ENCODE data around the gene ZNF296.

ZNF296 gene

DNA sequence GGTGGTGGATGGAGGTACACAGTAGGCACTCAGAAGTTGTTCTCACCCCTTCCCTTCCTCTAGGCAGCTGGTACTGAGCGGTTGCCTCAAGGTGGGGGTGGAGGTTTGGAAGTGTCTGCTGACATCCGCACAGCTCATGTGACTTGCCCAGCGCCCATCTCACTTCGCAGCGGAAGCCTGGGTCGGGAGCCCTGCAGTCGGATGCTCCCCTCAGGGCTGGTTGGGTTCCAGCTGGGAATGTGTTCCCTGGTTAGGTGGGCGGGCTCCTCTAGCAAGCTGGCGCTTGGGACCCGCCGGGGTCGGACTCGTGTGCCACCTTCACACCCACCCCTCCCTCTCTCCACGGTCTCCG is 26.9 kb upstream of the ZNF296 start:
- DNase-seq (ENCODE audit: low read depth in 3 of 3) = no peak

DNA sequence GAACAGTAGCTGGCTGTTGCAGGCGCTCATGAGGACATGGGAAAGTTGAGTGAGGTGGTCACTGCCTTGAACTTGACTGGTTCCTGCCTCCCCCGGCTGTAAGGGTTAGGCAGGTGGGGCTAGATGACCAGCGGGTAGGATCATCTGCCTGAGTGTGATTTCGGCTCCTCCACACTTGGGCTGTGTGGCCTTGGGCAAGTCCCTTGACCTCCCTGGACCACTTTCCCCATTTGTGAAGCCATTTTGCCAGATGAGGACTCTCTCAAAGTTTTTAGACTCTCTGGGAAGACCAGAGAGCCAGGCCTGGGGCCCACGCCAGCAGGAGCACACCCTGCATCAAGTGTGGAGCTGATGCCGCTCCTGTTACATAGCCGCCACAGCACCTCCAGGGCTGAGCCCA is 26.2 kb upstream of the ZNF296 start:
- no peak for DNase-seq (ENCODE audit: low read depth in 3 of 3)

DNA sequence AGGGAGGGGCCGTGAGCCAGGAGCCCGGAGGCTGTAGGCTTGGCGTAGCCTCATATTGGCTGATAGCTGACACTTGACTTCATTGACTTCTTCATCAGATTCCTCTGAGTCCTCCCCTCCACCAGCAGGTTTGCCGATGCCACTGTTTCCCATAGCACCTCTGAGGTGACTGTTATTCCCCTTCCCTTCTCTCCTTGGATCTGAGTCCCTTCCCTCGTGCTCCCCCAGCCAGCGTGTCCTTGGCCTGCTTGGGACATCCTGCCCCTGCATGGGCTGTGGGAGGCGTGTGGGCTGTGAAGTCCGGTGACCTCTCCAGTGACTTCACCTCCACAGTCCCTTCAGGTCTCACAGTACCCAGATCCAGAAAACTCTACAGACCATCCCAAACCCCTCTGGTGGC is 25.5 kb upstream of the ZNF296 start:
- DNase-seq (ENCODE audit: low read depth in 3 of 3) = no peak

DNA sequence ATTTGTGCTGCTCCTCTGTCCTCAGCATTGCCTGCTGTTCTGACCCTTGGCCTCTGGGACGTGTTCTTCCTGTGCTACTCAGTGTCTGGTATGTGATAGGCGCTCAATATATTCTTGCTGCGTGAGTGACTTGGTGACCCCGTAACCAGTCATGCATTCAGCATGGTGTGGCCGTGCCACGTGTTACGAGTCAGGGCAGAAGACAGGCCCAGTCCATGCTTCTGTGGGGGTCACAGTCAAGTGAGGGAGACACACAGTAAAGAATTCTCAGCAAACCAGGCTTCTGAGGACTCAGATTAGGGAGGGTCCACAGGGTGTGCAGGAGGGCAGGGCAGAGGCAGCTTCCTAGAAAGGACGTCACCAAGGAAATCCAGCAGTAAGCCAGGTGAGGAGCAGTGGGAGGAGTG is 24.6 kb upstream of the ZNF296 start:
- DNase-seq (ENCODE audit: low read depth in 3 of 3) = no peak

DNA sequence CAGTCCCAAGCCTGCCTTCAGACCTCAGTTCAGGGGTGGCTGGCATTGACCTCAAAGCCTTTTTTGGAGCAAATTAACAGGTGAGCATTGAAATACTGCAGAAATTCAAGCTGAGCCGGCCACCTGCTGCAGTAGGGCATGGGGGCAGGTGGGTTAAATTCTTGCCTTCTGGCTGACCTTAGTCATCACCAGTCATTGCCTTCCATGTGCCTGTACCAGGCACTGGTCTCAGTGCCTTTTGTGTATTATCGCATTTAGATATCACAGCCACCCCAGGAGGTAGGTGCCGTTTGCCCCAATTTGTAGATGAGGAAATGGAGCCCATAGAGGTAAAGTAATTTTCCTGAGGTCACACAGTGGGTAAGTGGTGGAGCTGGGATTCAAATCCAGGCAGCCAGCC is 23.9 kb upstream of the ZNF296 start:
- no peak for DNase-seq (ENCODE audit: low read depth in 3 of 3)

DNA sequence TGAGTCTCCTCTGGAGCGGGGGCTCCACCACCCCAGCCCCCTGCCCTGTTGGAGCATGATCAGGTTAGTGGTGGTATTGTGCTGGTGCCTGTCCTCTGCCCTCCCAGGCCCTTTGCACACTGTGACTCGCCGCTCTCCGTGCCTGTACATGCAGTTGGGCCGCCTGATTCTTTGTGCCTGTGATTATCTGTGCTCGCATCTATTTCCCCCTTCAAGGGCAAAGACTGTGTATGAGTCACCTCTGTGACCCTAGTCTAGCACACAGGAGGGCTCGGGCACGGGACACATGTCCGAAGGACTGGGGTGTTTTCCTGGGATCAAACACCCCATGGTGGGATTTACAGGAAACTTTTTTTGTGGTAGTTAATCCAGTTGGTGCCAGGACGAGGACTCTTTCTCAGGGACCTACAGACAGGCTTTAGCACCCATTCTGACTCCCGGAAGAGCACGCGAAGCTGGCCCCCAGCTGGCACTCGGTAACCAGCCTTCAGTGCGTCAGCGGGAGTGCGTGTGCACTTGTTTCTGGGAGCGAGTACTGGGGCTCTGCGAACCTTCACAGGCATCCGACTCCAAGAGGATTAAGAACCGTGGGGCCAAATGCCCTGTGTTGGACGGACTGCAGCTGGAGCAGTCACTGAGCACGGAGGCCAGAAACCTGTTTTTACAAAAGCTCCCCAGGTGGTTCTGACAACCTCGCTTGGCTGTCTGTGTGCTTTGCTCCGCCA is 23.4 kb upstream of the ZNF296 start:
- DNase-seq (ENCODE audit: low read depth in 3 of 3) = no peak

DNA sequence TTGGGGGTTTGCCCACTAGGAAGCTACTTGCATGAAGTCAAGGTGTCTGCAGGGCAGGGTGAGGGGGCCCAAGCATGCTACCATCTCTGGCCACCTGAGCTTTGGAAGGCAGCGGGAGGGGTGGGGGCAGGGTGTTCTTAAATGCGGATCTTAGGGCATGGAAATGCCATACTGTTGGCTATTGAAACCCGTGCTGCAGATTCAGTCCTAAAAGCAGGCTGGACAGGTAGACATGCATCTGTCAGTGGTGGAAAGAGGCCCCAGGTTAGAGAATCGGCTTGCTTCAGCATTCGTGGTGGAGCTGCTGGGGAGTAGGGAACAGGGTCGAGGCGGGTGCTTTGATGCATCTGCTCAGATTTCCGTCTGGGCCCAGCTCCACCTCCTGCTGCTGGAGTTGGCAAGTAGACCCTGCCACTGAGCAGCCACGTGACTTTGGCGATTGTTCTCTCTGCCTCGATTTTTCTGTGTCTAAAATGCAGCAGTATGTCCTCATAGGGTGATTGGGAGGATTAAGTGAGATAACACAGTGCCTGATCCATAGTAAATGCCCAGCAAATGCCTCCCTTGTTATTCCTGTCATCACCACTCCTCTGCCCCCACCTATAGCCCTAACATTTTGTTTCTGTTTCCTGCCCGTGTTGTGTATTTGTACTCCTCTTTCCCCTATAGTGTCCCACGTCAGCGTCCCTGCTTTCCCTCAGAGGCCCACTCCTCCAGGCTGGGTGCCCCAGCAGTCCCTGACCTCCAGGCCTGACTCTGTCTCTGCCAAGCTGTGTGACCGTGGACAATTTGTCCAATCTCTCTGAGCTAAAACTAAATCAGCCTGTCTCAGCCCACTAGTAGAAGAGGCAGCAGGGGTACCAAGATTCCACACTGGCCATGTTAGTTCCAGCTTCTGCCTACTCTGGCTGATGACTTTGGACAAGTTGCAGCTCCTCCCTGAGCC is 22.5 kb upstream of the ZNF296 start:
- DNase-seq (ENCODE audit: low read depth in 3 of 3) = no peak

DNA sequence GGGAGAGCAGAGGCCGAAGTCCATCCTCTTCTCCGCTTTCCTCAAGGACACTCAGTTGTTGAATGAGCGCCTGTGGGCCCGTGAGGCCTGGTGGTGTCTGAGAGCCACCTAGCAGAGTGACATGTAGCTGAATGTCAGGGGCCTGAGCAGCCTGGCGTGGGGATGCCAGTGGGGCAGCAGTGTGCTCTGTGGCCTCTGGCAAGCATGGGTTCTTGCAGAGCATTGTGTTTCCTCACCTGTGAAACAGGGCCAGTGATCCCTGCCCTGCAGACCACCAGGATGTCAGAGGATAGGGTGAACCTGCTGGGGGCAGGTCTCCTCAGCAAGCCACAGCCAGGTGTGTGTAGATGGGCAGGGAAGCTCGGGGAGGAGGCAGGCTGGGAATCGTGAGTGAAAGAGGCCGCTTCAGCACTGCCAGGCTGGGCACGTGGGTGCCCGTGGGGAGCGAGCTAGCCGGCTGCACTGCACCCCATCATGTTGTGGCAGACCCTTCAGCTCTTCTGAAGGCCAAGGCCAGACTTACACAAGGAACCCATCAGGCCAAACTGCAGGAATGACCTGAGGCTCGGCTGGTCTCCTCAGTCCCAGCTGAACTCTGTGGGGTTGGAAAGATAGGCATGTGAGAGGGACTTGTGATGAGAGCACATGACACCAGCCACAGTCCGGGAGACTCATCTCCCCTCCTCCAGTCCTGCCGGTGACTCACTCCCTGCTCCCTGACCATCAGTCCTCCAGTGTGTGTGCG is 21.7 kb upstream of the ZNF296 start:
- DNase-seq (ENCODE audit: low read depth in 3 of 3) = no peak

DNA sequence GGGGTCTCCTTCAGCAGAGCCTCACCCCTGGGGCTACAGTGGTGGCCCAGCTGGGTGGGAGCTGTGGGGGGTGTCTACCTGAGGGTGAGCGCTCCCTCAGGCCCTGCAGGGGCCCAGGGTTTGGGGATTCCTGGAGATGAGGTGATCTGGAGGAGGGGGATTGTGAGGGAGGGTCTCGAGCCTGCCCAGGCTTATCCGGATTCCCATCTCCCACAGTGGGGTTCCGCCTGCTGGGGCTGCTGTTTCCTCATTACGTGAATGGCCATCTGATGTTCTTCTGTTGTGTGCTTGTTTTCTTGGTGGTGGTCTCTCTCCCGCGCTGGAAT is 21.1 kb upstream of the ZNF296 start:
- no peak for DNase-seq (ENCODE audit: low read depth in 3 of 3)

DNA sequence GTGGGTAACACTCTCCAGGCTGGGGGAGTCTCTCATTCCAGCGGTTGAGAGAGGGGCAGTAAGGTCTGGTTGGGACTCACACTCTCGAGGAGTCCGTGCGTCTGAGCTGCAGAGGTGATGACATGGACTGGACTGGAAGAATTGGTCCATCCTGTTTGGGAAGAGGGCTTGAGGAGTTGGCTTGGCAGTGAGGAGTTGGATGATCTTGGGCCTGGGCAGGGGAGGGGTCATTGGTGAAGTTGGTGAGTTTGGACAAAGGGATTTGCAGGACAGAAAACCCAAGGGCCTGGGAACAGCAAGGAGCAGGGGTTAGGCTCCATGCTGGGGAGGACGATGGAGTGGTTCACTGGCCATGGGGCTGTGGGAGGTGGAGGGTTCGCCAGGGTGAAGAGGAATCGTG is 20.4 kb upstream of the ZNF296 start:
- no peak for DNase-seq (ENCODE audit: low read depth in 3 of 3)

DNA sequence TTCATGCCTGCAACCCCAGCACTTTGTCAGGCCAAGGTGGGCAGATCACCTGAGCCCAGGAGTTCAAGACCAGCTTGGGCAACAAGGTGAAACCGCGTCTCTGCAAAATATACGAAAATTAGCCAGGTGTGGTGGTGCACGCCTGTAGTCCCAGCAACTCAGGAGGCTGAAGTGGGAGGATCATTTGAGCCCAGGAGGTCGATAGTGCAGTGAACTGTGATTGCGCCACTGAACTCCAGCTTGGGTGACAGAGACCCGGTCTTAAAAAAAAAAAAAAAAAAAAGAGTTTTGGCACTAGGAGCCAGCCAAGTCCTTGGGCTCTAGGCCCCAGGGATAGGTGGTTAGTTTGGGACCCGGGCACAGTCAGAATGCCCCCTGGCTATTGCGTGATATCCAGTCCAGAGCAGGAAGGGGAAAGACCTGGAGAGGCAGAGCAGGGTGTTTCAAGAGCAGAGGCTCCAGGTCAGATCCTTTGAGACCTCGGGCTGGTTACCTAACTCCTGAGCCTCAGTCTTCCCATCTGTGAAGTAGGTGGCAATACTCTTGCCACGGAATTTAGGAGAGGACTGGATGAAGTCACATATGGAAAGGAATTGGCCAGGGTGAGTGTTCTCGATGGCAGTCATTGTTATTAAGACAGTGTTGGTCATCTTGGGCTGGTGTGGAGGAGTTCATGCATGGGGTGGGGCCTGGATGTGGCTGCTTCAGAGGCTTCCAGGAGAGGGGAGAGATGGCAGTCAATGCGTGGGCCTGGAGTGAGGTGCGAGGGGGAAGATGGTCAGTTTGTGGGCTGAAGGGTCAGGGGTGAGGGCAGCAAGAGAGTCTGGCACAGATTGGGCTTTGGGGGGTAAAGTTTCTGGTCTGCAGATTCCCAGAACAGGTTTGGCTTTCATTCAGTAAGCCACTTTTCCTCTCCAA is 19.5 kb upstream of the ZNF296 start:
- no peak for DNase-seq (ENCODE audit: low read depth in 3 of 3)

DNA sequence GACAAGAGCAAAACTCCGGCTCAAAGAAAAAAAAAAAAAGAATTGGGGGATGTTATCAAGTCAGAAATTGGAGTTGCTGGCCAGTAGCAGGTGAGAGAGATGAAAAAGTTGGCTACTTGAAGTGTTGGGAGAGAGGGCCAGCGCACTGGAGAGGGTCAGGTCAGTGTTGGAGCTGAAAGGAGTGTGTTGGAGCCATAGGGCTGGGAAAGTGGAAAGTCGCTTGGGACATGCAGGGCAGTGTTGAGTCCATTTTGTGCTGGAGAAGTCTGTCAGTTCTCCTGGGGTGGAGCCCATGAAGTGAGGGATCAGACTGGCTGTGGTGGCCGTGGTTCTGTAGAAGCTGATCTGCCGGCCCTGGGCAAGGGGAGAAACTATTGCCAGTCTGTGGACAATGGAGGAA is 18.4 kb upstream of the ZNF296 start:
- no peak for DNase-seq (ENCODE audit: low read depth in 3 of 3)

DNA sequence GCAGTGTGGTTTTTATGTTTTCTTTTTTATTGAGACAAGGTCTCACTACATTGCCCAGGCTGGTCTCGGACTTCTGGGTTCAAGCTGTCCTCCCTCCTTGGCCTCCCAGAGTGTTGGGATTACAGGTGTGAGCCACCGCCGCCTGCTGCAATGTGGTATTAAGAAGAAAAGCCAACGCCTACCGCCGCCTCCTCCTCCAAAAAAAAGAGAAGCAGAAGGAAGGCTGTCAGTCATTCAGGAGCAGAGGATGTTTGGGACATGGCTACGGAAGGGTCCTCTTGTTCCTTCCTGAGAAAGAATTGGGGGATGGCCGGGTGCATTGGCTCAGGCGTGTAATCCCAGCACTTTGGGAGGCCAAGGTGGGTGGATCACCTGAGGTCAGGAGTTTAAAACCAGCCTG is 17.9 kb upstream of the ZNF296 start:
- no peak for DNase-seq (ENCODE audit: low read depth in 3 of 3)

DNA sequence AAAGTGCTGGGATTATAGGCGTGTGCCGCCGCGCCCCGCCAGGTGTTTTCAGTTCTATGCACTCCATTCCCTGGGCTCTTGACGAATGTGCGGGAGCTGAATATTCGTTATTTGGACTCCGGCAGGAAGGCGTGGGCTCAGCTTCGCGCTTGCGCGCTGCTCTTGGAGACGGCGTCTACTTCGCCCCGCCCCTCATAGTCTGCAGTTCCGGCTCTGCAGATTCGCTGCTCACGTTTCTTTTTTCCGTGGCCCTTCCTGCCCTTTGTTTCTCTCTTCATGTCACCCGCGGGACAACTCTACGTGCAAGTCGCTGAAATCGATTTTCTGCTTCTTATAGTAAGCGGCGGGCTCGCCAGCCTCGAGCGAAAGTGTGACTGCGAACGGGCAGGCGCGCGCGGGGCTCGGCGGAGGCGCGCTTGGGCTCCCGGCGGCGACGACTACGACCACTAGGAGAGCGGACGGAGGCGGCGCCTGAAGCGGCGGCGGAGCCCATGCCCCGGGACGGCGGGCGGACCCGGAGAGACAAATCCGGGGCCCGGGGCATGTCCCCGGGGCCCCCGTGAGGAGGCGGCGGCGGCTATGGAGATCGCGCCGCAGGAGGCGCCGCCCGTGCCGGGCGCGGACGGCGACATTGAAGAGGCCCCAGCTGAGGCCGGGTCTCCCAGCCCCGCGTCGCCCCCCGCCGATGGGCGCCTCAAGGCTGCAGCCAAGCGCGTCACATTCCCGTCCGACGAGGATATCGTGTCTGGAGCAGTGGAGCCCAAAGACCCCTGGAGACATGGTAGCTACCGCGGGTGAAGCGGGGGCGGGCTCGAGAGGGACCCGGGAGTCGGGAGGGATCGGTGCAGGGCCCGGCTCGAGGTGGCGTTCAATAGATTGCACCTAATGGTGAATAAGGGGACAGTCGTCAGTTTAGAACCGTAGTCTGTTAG is 16.7 kb upstream of the ZNF296 start, which contains the start of gene PPP1R37:
Gene PPP1R37, plus strand, starts transcription at position 433 of the 932 bp plus-strand sequence. Its CDS starts 147 bp downstream, at position 580.
- DNase-seq (ENCODE audit: low read depth in 3 of 3) = peak; percentile 80 to 83 (median 83)

DNA sequence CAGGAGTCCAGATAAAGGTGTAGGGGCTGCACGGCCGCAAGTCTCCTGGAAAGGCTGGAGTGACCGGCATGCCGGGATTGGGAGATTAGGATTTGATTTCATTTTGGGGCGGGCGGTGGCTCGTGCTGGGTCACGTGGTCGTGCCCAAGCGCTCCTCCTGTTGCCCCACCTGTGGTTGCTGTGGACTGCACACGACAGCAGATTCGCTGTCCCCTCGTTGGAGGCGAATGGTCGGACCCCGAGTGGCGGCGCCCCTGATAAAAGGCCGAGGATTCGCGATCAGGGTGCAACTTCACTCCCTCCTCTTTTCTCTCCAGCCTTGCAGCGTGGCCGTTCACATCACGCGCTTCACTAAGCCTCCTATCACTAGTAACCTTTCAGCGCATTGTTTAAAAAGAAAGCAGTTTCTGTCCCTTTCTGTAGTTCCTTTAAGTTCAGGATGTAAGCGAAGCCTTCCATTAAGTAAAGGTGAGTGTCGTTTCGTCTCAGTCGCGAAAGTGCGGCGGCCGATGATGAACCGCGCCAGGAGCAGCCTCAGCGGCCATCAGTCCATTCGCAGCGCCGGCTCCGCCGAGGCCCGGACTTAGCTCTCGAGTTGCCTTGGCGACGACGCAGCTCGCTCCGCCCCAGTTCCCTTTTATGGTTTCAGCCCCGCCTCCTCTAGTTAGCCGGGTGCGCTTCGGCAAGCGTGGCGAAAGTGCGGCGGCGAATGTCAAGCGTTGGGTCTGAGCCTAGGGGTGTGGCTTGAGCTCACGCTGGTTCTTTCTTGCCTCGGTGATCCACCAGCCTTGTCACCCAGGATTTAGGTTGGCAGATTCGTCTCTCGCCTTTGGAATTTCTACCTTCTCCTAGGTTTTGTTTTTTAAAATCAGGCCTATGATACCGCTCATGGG is 15.0 kb upstream of the ZNF296 start:
- DNase-seq (ENCODE audit: low read depth in 3 of 3) = peak; percentile 87 to 94 (median 94)

DNA sequence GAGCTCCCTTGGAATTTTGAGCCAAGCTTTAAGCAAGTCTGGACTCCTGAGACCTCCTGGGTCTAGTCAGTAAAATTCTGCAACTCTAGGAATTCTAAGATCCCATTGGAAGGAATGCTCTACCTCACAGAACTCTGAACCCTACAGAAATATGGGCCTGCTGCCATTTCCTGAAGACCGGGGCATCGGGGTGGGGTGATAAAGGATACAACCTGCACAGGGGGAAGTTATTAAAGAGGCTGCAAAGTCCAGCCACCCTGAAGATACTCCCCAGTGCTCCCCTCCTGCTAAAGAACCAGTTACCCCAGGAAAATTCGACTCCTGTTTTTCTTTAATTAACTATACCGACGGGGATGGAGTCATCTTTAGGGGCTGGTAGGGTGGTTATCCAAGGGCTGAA is 14.3 kb upstream of the ZNF296 start:
- no peak for DNase-seq (ENCODE audit: low read depth in 3 of 3)

DNA sequence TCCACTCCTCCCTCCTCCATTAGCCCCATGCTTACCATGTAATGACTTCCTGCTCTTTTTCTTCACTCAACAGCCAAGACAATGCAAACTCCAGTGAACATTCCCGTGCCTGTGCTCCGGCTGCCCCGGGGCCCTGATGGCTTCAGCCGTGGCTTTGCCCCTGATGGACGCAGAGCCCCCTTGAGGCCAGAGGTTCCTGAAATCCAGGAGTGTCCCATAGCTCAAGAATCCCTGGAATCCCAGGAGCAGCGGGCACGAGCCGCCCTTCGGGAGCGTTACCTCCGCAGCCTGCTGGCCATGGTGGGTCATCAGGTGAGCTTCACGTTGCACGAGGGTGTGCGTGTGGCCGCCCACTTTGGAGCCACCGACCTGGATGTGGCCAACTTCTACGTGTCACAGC is 13.8 kb upstream of the ZNF296 start:
- no peak for DNase-seq (ENCODE audit: low read depth in 3 of 3)

DNA sequence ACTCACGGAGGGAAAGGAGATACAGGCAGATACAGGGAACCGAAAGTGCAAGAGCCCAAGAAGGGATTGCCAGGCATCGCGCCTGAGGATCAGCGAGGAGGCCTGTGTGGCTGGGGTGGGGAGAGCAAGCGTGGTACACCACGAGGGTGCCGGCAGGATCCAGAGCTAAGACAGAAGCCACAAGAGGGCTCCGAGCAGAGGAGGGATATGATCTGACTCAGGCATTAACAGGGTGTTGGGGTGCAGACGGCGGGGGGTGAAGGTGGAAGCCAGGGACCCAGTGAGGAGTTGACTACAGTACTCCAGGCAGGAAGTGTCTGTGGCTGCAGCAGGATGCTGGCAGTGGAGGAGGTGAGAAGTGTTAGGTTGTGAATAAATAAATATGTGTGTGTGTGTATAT is 11.3 kb upstream of the ZNF296 start:
- no peak for DNase-seq (ENCODE audit: low read depth in 3 of 3)

DNA sequence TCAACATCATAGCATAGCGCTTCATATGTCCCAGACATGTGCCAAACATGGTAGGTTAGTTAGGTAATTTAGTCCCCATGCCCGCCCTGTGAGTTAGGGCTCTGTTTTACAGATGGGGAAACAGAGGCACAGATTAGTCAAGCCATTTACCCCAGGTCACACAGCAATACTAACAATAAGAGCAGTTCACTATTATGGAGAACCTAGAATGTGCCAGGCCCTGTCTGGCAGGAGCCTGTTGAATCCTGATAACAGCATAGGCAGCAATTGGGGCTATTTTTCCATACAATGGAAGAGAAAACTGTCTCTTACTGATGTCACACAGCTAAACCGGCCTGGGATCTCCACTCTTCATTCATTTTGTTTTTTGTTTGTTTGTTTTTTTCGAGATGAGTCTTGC is 10.2 kb upstream of the ZNF296 start:
- DNase-seq (ENCODE audit: low read depth in 3 of 3) = no peak

All from stimulated activated CD4-positive, alpha-beta T cell treated with anti-CD3 and anti-CD28 coated beads, TNF-alpha, amount 100 ng/mL, for 4 hours (primary cell).